K562 (cell line): ENCODE measurements around the gene EFCC1. TPM values are rescaled to one million over a fixed set of nuclear protein-coding genes. Genes with fewer than 3 reads are reported as not detected.

Experiments used
- ATF7 ChIP-seq: fragments of 450-650 bp; IDR thresholded peaks from 2 replicates; pipeline ENCODE4 v1.7.1; 2014; ENCODE audit warnings: mild to moderate bottlenecking, moderate library complexity
- CC2D1A ChIP-seq: fragments of 450-650 bp; IDR thresholded peaks from 2 replicates; pipeline ENCODE4 v1.6.1; 2017; ENCODE audit warnings: mild to moderate bottlenecking
- EP400 ChIP-seq: fragments of 450-650 bp; IDR thresholded peaks from 2 replicates; pipeline ENCODE4 v1.6.1; 2017; ENCODE audit warnings: antibody characterized with exemption, mild to moderate bottlenecking, moderate library complexity
- GATAD2A ChIP-seq: fragments of 450-650 bp; IDR thresholded peaks from 2 replicates; pipeline ENCODE4 v1.6.1; 2017
- HDAC1 ChIP-seq, 2 experiments: fragments of 450-650 bp; IDR thresholded peaks; 2 replicates each; pipeline ENCODE4 v1.6.1; 2016 to 2017; ENCODE audit warnings: inconsistent platforms in 1 of 2, mild to moderate bottlenecking in 1 of 2, moderate library complexity in 1 of 2
- HNRNPUL1 ChIP-seq: fragments of 200-400 bp; formaldehyde crosslinking; IDR thresholded peaks from 2 replicates; pipeline ENCODE4 v1.6.1; 2017; ENCODE audit warnings: low read length
- MEF2D ChIP-seq: conservative IDR thresholded peaks from 2 replicates; pipeline ENCODE4 v1.6.1; 2016; ENCODE audit warnings: low read depth, missing genetic modification characterization, missing compliant biosample characterization
- ZNF274 ChIP-seq: IDR thresholded peaks from 2 replicates; pipeline ENCODE4 v1.6.1; 2011; ENCODE audit warnings: low read depth, mild to moderate bottlenecking, low read length, moderate library complexity, borderline replicate concordance
- ZNF444 ChIP-seq: fragments of 250-450 bp; sonication (Bioruptor Pico); IDR thresholded peaks from 2 replicates; pipeline ENCODE4 v1.4.0; 2020; ENCODE audit warnings: mild to moderate bottlenecking, moderate library complexity
- polyA plus RNA-seq, 8 experiments: library from polyadenylated mRNA; depleted of rRNA in 4 of 8; stranded (reverse) in 5 of 8; unstranded in 3 of 8; fragments of >200 nt; fragmentation: Nextera tagmentation in 2 of 8; fragmentation: Illumina TruSeq in 1 of 8; extraction: Ambion mirVana in 2 of 8; extraction: Trizol in 1 of 8; gene quantifications; 2 replicates each; pipeline versions ENCODE4 v1.2.1 to v1.2.3, GENCODE V29; 2011 to 2014; ENCODE audit warnings: inconsistent platforms in 1 of 8, missing spikeins in 1 of 8
- total RNA-seq, 7 experiments: library from RNA; depleted of rRNA in 6 of 7; stranded (reverse); fragments of >200 nt in 6 of 7; fragmentation: Illumina TruSeq in 2 of 7; extraction: Trizol in 2 of 7; gene quantifications; 2 replicates each; pipeline versions ENCODE4 v1.2.1 to v1.2.3, GENCODE V29; 2011 to 2021; ENCODE audit warnings: low replicate concordance in 1 of 7
- TF ChIP-seq, protein P1 (sequence below), 2 experiments: fragments of 150-350 bp in 1 of 2; IDR thresholded peaks; 2 replicates each; pipeline ENCODE4 v1.6.1; 2012 to 2016; ENCODE audit warnings: low read depth in 2 of 2, low read length in 2 of 2, mild to moderate bottlenecking in 1 of 2, moderate library complexity in 1 of 2
- TF ChIP-seq, protein P2 (sequence below), 2 experiments: fragments of 450-650 bp; formaldehyde crosslinking in 1 of 2; IDR thresholded peaks; 2 replicates each; pipeline versions ENCODE4 v1.4.0 to v1.6.1; 2014 to 2020; ENCODE audit warnings: mild to moderate bottlenecking in 2 of 2, borderline replicate concordance in 1 of 2, low read depth in 1 of 2
- TF ChIP-seq, protein P3 (sequence below): fragments of 450-650 bp; IDR thresholded peaks from 2 replicates; pipeline ENCODE4 v1.6.1; 2017; ENCODE audit warnings: antibody characterized with exemption, mild to moderate bottlenecking

EFCC1 gene
- total and polyA plus RNA-seq, 9 of the 15 experiments (the other 6 are each of a cell fraction or from before 2014, with no cell fraction given): not detected

DNA sequence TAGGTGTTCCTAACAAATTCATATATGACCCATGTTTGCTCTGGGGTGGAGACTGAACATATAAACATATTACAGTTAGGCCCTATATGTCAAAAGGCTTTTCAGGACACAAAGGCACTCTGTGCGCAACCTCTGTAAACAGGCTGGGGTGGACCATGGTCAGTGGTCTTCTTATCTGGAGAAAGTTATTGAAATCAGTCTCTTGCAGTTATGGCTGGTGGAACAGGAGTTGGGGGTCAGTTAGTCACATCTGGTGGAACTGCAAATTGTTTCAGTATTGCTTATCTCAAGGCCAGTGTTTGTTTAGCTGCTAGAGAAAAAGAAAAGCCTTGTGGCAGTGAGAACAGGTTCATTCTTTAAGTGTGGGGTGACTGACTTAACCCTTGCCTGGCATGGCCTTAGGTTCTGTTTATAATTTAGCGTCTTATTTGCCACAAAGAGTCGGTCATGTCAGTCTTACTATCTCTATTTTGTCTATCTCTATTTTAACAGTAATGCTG is 53.6 kb downstream of the EFCC1 start (continued):
- TF ChIP-seq HNRNPUL1 (no peak), ATF7 (peak; percentile 34; the same call in 1 of the 2 replicates), GATAD2A (peak; percentile 68; the same call in 1 of the 2 replicates), ZNF274 (peak; percentile 69; the same call in 1 of the 2 replicates), CC2D1A (peak; percentile 91; the same call in 1 of the 2 replicates), MEF2D (tag) (peak; percentile 46; the same call in 1 of the 2 replicates), HDAC1 (IDR thresholded peaks at IDR 0.05) (peak in 1 of 2 experiments; percentile 89; a peak in 2 of 4 replicates), EP400 (0 out of 2 replicates have a peak, but pooled peaks have one; percentile 16), ZNF444 (no peak)
- TF ChIP-seq, protein P1, sequence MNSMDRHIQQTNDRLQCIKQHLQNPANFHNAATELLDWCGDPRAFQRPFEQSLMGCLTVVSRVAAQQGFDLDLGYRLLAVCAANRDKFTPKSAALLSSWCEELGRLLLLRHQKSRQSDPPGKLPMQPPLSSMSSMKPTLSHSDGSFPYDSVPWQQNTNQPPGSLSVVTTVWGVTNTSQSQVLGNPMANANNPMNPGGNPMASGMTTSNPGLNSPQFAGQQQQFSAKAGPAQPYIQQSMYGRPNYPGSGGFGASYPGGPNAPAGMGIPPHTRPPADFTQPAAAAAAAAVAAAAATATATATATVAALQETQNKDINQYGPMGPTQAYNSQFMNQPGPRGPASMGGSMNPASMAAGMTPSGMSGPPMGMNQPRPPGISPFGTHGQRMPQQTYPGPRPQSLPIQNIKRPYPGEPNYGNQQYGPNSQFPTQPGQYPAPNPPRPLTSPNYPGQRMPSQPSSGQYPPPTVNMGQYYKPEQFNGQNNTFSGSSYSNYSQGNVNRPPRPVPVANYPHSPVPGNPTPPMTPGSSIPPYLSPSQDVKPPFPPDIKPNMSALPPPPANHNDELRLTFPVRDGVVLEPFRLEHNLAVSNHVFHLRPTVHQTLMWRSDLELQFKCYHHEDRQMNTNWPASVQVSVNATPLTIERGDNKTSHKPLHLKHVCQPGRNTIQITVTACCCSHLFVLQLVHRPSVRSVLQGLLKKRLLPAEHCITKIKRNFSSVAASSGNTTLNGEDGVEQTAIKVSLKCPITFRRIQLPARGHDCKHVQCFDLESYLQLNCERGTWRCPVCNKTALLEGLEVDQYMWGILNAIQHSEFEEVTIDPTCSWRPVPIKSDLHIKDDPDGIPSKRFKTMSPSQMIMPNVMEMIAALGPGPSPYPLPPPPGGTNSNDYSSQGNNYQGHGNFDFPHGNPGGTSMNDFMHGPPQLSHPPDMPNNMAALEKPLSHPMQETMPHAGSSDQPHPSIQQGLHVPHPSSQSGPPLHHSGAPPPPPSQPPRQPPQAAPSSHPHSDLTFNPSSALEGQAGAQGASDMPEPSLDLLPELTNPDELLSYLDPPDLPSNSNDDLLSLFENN (IDR thresholded peaks at IDR 0.05; ENCODE audit: low read depth in 2 of 2, low read length in 2 of 2): peak in 1 of 2 experiments; percentile 92; a peak in 2 of 4 replicates
- TF ChIP-seq, protein P2, sequence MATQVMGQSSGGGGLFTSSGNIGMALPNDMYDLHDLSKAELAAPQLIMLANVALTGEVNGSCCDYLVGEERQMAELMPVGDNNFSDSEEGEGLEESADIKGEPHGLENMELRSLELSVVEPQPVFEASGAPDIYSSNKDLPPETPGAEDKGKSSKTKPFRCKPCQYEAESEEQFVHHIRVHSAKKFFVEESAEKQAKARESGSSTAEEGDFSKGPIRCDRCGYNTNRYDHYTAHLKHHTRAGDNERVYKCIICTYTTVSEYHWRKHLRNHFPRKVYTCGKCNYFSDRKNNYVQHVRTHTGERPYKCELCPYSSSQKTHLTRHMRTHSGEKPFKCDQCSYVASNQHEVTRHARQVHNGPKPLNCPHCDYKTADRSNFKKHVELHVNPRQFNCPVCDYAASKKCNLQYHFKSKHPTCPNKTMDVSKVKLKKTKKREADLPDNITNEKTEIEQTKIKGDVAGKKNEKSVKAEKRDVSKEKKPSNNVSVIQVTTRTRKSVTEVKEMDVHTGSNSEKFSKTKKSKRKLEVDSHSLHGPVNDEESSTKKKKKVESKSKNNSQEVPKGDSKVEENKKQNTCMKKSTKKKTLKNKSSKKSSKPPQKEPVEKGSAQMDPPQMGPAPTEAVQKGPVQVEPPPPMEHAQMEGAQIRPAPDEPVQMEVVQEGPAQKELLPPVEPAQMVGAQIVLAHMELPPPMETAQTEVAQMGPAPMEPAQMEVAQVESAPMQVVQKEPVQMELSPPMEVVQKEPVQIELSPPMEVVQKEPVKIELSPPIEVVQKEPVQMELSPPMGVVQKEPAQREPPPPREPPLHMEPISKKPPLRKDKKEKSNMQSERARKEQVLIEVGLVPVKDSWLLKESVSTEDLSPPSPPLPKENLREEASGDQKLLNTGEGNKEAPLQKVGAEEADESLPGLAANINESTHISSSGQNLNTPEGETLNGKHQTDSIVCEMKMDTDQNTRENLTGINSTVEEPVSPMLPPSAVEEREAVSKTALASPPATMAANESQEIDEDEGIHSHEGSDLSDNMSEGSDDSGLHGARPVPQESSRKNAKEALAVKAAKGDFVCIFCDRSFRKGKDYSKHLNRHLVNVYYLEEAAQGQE (IDR thresholded peaks at IDR 0.05; ENCODE audit: borderline replicate concordance): peak; percentile 44
- TF ChIP-seq, protein P2 (CRISPR knock-in tag; IDR thresholded peaks at IDR 0.05; ENCODE audit: low read depth): no peak
- TF ChIP-seq, protein P3, sequence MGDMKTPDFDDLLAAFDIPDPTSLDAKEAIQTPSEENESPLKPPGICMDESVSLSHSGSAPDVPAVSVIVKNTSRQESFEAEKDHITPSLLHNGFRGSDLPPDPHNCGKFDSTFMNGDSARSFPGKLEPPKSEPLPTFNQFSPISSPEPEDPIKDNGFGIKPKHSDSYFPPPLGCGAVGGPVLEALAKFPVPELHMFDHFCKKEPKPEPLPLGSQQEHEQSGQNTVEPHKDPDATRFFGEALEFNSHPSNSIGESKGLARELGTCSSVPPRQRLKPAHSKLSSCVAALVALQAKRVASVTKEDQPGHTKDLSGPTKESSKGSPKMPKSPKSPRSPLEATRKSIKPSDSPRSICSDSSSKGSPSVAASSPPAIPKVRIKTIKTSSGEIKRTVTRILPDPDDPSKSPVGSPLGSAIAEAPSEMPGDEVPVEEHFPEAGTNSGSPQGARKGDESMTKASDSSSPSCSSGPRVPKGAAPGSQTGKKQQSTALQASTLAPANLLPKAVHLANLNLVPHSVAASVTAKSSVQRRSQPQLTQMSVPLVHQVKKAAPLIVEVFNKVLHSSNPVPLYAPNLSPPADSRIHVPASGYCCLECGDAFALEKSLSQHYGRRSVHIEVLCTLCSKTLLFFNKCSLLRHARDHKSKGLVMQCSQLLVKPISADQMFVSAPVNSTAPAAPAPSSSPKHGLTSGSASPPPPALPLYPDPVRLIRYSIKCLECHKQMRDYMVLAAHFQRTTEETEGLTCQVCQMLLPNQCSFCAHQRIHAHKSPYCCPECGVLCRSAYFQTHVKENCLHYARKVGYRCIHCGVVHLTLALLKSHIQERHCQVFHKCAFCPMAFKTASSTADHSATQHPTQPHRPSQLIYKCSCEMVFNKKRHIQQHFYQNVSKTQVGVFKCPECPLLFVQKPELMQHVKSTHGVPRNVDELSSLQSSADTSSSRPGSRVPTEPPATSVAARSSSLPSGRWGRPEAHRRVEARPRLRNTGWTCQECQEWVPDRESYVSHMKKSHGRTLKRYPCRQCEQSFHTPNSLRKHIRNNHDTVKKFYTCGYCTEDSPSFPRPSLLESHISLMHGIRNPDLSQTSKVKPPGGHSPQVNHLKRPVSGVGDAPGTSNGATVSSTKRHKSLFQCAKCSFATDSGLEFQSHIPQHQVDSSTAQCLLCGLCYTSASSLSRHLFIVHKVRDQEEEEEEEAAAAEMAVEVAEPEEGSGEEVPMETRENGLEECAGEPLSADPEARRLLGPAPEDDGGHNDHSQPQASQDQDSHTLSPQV: peak; percentile 52
